HG02610 (cell line): ENCODE data around the gene UNC5CL.

Source experiments
- ATAC-seq: cut with Tn5 transposase; IDR thresholded peaks from one replicate; pipeline ENCODE4 v1.9.1; 2021; ENCODE audit warnings: mild to moderate bottlenecking, moderate library complexity; ENCODE audit not compliant: unreplicated experiment

UNC5CL gene

GRCh38 chr6:40977695-40978094, 61.3 kb downstream of the UNC5CL start:
- ATAC-seq: no peak

GRCh38 chr6:40977085-40977484, 61.9 kb downstream of the UNC5CL start:
- no peak for ATAC-seq
